Measurements from ENCODE around the gene NUP133.

Gene NUP133

DNA sequence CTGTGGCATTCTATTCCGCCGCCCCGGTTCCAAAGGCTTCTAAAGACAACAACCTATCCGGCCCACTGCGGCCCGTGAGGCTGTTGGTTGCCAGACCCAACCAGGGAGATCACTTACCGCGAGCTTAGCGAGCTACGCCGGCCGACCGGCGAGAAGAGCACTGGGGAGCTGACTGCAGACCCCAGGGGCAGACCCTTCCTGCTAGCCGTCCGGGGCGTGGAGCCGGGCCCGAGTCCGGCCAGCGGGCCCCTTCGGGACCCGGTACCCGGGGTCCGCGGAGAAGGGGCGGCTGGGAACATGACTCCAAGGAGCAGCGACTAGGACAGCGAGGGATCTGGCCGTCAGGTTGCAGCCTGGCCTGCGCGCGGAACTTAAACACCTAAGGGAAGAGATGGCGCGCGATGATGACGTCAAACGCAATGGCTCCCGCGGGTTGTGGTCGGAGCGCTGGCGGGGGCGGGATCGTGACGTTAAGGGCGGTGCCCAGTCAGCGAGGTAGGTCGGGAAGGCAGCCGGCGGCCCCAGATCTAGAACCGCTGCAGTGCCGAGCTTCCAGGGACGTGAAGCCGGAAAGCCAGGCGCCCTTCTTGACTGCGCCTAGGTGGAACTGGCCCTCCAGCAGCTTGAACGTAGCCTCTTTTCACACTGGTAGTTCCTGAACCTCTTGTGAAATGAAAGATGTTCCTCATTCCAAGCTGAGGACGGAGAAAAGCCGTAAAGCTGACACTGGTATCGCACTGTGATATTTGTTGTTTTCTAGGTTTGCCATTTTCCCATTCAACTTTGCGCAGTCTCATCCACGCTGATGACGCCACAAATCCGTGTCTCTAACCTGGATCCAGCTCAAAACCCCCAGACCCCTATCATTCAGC, at the start of gene NUP133:
Gene NUP133 (minus strand): TSS at position 391 of the 872 bp plus-strand sequence. CDS start 92 bp downstream, at position 299.
- DNase-seq, result peak; percentile 99
- in situ Hi-C loops (cut with HindIII; ENCODE audit: low pct_ligation_motif_present, low pct_unique_long_range_greater_than_20kb, low sequenced_read_pairs), result no loop called here

DNA sequence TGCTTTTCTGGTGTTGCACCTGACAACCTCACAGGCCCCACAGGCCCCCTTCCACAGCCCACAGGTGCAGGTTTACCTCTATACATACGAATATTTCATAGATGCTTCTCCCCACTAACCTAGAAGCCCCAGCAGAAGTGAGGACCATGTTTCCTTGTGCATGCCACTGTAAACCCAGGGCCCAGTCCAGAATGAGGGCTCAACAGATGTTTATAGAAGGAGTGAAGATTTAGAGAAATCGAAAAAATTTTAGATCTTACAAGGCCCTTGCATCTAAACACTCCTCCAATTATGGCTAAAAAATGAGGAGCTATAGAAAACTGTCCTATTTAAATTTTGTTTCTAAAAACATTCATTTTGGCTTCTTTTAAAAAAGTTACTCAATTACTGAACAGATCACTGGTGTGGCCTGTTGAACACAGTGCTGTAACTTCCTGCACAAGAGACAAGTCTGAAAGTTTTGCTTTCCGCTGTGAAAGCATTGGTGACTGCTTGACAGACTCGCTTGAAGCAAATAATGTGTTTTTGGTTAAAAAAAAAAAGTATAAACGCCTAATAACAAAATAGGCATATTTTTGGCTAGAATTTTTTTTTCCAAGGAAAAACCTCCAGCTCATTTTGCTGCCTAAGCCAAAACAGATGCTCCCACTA, 49.2 kb upstream of the NUP133 start:
- DNase-seq, result peak; percentile 24
- in situ Hi-C loops (cut with HindIII; ENCODE audit: low pct_ligation_motif_present, low pct_unique_long_range_greater_than_20kb, low sequenced_read_pairs), result no loop called here

DNA sequence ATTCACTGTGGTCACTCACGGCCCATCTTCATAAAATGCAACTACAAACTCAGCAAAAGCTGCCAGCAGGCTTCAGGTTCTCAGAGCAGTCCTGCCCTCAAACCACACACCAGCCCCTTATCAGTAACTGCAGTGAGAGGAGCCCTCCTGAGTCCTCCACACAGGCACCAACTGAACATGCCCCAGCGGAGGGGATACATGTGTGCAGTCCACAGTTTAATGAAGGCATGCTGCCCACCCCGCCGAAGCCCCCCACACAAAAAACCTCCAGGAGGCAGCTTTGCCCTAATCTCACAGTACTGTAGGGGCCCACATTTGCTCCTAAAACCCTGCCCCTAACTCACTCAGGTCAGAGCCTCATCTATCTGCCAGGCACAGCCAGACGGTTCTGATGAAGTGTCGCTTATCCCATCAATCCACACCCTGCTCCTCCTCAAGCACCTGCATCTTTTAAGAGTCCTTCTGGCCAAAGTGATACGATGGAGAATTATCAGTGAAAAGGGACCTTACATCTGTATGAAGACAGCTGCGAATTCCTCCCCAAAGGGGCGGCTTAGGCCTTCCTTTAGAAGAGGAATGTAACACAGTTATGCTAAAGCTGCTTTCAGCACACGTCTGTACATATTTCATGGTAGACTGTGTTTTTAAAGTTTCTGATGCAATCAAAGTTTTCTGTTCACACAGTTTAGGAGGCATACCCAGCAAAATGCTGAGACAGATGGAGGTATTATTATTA, 46.9 kb upstream of the NUP133 start:
- in situ Hi-C loops (cut with HindIII; ENCODE audit: low pct_ligation_motif_present, low pct_unique_long_range_greater_than_20kb, low sequenced_read_pairs), result no loop called here
- DNase-seq, result no peak

DNA sequence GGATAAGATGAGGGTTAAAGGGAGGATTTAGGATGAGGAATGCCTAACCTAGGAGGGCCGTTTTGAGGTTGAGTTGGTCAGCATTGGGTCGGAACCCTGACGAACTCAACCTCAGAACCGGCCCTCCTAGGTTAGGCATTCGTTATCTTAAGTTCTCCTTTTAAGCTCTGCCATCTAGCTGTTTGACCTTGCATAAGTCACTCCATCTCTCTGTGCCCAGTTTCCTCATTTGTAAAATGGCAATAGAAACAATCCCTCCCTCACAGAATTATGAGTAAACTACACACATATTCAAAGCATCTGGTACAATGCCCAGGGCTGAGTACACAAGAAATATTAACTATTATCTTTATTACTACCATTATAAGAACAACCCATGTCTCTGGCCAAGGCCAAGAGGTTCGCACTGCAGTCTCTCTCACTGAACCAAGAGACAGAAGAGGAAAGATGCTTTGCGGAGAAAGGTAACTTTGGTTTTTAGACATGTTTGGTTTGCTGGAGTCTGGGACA, 45.5 kb upstream of the NUP133 start:
- no peak for DNase-seq
- in situ Hi-C loops (cut with HindIII; ENCODE audit: low pct_ligation_motif_present, low pct_unique_long_range_greater_than_20kb, low sequenced_read_pairs), result no loop called here

DNA sequence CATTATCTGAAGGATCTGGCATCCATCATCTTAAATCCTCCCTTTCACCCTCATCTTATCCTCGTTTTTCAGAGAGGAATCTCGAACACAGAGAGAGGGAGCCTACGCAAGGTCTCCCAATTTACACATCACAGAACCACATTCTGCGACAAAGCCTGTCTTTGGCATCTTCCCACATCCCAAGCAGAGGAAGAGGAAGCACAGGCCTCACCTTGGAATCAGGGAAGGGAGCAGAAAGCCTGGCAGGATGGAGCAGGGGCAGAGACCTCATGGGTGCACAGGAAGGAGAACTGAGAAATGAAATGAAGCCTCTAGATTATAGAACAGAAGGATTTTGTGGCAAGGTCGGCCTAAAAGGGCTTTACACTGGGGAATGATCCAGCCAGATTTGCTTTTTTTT, 44.6 kb upstream of the NUP133 start:
- in situ Hi-C loops (cut with HindIII; ENCODE audit: low pct_ligation_motif_present, low pct_unique_long_range_greater_than_20kb, low sequenced_read_pairs), result no loop called here
- no peak for DNase-seq

DNA sequence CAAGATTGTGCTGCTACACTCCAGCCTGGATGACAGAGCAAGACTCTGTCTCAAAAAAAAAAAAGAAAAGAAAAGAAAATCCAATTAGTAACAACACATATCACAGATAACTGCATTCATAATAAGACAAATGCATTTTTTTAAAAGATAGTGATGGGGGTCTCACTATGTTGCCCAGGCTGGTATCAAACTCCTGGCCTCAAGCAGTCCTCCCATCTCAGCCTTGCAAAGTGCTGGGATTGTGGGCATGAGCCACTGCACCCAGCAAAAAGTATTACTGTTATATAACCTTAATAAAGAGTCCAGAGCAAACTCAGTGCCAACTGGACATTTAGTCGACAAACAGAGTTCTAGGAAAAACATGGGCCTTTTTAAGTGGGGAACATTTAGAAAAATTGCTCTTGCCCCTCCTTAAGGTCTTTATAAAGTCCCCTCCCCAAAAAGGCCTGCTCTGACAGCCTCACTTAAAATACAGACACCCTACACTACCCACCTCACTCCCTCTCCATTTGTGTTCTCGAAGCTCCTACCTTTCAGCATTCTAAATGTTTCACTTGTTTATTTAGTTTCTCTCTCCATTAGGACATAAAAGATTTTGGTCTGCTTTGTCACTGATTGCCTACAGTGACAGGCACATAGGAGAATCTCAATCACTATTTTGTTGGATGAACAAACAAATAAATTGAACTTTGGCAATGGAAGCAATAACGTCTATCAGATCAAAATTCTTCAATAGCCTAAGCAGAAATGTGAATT, 42.8 kb upstream of the NUP133 start:
- DNase-seq, result no peak

DNA sequence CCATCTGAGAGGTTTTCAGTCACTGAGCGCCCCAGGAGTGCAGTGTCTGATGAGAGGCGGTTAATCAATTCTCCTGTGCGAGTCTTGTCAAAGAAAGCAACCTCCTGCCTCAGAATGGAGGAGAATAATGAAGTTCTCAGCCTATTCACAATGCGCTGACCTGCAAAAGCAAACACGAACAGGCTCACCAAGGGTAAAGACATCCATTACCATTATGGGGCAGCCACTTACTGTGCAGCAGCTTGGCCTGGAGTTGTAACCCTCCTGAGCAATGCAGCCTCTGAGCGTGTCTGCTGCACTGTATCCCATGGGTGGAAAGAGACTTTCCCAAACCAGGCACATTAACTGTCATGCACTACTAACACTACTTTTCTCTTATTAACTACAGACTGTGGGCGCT, 39.4 kb upstream of the NUP133 start:
- in situ Hi-C loops (cut with HindIII; ENCODE audit: low pct_ligation_motif_present, low pct_unique_long_range_greater_than_20kb, low sequenced_read_pairs), result no loop called here
- DNase-seq, result no peak

More for the DNA sequence above, 42.8 kb upstream of the NUP133 start:
- in situ Hi-C loops (cut with HindIII; ENCODE audit: low pct_ligation_motif_present, low pct_unique_long_range_greater_than_20kb, low sequenced_read_pairs), result no loop called here

DNA sequence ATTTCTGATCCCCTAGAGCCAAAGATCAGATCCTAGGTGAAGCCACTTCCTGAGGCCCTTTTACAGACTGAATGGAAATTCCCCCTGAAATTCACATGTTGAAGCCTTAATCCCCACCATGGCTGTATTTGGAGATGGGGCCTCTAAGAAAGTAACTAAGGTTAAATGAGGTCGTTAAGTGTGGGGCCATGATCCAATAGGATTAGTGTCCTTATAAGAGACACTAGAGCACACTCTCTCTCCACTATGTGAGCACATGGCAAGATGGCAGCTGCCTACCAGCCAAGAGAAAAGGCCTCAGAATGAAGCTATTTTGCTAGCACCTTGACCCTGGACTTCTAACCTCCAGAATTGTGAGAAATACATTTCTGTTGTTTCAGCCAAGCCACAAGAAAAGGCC, 36.4 kb upstream of the NUP133 start:
- DNase-seq, result no peak
- in situ Hi-C loops (cut with HindIII; ENCODE audit: low pct_ligation_motif_present, low pct_unique_long_range_greater_than_20kb, low sequenced_read_pairs), result no loop called here

DNA sequence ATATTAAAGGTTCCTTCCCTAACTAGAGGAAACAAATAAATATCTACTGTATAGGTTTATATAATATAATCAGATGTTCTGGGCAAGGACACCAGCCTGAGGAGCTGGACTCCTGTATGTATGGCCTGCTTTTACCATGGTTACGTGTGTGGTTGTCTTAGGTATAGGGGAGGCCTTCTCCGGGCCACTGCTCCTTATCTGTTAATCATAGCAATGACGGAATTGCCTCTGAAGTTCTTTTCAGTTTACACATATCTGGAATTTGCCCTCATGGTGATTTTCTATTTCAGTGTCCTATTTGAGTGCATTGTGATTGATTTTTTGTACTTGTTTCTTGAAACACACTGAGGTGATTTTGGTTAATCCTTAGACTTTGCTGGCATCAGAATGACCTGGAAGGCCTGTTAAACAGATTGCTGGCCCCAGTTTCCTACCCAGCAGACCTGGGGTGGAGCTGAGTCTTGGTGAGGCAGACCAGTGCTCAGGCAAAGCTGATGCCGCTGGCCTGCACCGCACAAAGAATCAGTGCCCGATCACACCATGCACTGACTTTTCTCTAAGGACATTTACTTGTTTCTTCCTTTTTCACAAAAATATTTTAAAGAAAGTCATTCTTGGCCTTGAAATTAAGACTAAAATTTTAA, 31.8 kb upstream of the NUP133 start:
- no peak for DNase-seq
- in situ Hi-C loops (cut with HindIII; ENCODE audit: low pct_ligation_motif_present, low pct_unique_long_range_greater_than_20kb, low sequenced_read_pairs), result no loop called here

DNA sequence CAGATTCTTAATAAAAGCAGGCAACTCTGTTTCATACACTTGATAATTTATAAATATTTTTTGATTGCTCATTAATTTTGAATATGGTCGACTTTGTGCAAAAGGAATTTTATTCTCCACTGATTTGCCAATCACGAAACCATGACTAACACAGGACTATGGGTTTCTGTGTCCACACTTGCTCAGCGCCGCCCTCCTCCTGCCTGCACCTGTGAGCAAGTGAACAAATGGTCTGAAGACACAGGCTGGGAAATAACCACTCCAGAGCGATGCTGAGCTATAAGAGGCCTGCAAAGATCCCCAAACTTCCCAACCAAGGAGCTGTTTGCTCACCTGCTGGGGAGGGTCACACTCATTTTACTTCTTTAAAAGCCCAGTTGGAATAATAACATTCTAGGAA, 30.8 kb upstream of the NUP133 start:
- DNase-seq, result no peak
- in situ Hi-C loops (cut with HindIII; ENCODE audit: low pct_ligation_motif_present, low pct_unique_long_range_greater_than_20kb, low sequenced_read_pairs), result no loop called here

DNA sequence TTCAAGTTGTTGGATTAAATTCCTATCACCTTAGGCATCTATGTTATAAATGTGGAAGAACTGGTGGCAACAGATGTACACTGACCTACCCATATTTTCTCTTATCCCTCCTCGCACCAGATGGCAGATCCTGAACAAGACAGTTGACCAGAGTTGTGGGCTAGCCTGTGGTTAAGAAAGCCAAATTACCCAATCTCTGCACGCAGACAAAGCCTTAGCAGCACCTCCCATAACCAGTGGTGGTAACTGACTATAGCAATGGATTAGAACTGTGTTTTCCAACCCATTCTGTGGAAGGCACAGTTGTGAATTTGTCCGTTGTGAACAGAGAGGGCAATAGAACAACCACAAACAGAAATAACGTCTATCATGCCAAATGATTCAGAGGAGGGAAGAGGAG, 29.8 kb upstream of the NUP133 start:
- in situ Hi-C loops (cut with HindIII; ENCODE audit: low pct_ligation_motif_present, low pct_unique_long_range_greater_than_20kb, low sequenced_read_pairs), result no loop called here

DNA sequence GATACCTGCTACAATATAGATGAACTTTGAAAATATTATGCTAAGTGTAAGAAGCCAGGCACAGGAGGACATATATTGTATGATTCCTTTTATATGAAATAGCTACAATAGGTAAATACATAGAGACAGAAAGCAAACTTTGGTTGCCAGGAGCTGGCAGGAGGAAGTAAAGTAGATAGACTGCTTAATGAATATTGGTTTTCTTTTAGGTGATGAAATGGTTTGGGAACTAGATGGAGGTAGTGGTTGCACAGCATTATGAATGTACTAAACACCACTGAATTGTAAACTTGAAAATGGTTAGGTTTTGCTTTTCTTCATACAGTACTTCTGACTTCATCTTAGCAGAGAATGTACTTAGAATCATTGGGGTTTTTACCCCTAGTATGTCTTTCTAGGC, 28.8 kb upstream of the NUP133 start:
- in situ Hi-C loops (cut with HindIII; ENCODE audit: low pct_ligation_motif_present, low pct_unique_long_range_greater_than_20kb, low sequenced_read_pairs), result no loop called here
- DNase-seq, result no peak

More for the DNA sequence above, 29.8 kb upstream of the NUP133 start:
- no peak for DNase-seq

DNA sequence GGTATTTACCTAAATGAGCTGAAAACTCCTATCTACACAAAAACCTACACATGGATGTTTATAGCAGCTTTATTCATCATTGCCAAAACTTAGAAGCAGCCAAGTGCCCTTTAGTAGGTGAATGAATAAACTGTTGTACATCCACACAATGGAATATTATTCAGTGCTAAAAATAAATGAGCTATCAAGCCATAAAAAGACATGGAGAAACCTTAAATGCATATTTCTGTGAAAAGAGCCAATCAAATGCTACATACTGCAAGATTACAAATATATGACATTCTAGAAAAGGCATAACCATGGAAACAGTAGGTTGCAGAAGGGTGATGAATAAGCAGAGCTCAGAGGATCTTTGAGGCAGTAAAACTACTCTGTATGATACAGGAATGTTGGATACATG, 27.1 kb upstream of the NUP133 start:
- DNase-seq, result no peak
- in situ Hi-C loops (cut with HindIII; ENCODE audit: low pct_ligation_motif_present, low pct_unique_long_range_greater_than_20kb, low sequenced_read_pairs), result no loop called here

DNA sequence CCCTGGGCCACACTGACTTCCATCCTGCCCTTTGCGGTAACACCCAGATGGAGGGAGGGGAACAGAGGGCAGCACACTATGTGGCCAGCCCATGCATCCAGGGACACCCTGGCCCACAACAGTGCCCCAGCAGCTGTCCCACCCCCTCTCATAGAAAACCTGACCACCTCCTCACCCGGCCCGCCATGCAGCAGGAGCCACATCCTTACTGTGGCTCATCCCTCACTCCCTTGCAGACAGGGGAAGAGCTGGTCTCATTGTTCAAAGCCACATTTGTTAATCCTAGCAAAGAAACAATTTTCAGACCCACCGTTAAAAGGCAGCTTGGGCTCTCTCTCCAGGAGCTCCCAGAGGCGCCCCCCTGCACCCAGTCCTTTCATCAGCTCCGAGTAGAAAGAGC, 23.2 kb upstream of the NUP133 start:
- no peak for DNase-seq
- in situ Hi-C loops (cut with HindIII; ENCODE audit: low pct_ligation_motif_present, low pct_unique_long_range_greater_than_20kb, low sequenced_read_pairs), result no loop called here

DNA sequence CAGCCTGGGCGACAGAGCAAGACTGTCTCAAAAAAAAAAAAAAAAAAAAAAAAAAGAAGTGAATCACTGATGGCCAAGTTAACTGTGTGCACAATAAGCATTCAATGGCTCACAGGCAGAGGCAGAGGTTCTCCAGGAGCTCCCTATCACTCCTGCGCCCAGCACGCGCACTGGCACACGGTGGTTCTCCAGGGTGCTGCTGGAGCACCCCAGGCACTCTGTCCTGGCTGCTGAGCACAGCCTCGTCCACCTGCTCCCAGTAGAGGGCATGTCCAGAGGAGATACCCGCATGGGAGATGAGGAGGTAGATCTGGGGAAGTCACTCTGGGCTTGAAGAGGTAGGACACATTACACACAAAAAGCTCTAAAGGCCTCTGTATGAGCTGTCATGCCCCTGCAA, 21.5 kb upstream of the NUP133 start:
- in situ Hi-C loops (cut with HindIII; ENCODE audit: low pct_ligation_motif_present, low pct_unique_long_range_greater_than_20kb, low sequenced_read_pairs), result no loop called here
- no peak for DNase-seq

DNA sequence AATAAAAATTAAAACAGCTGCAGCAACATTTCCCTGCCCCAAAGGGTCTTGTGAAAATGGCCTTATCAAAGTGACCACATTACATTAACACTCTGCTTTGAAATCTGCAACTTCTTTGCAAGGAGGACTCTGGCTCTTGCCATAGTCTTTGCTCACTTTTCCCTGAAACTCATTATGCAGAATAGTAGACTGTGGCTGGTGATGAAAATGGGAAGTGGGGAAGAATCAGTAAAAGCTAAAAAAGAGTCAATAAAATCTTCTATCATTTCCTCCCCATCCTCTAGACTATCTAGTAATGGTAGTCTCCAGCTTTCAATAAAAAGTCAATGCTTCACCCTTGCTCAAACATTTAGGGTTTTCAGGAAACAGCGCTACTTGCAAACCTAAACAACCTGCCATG, 18.6 kb upstream of the NUP133 start:
- in situ Hi-C loops (cut with HindIII; ENCODE audit: low pct_ligation_motif_present, low pct_unique_long_range_greater_than_20kb, low sequenced_read_pairs), result no loop called here
- DNase-seq, result no peak

DNA sequence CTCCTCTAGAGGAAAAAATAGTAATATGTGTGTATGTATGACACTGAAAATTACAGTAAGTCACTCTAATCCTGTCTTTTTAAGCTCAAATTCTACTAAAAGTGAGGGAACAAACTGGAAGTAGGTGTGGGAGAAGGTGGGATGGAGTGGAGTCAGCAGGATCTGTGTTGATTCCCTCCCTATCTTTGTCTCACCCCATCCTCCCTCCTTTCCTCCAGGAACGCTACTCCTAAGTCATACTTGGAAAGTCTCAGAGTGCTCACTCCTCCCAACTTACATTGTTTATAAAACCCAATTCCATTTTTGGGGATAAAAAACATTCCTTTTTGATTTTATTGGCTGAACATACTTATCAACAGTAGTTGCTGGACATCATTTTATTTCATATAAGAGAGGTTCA, 14.9 kb upstream of the NUP133 start:
- in situ Hi-C loops (cut with HindIII; ENCODE audit: low pct_ligation_motif_present, low pct_unique_long_range_greater_than_20kb, low sequenced_read_pairs), result no loop called here
- no peak for DNase-seq

DNA sequence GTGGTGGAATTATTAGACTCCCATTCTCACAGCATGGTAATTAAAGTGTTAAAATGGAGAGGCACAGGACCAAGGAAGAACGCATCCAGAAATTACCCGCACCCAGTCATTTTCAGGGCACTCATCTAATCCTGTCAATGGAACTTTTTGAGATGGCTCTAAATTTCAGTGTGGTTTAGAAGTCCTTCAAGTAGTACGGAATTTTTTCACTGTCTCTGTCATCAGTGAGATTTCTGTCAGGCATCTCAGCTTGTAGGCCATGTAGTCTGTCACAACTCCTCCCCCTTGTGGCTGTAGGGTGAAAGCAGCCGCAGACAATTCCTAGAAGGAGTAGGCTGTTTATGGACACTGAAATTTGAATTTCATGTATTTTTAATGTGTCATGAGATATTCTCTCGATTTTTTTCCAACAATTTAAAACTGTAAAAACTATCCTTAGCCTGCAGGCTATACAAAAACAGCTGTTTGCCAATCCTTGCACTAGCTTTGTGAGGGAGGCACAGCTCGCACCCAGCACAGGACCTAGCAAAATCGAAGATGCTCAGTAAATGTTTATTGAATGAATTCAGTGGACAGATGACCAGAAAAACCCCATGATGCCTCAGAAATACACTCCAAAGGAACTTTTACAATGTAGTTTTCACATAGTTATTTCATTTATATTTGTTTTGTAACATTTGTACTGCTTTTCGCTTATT, 6.6 kb upstream of the NUP133 start:
- DNase-seq, result peak; percentile 76
- in situ Hi-C loops (cut with HindIII; ENCODE audit: low pct_ligation_motif_present, low pct_unique_long_range_greater_than_20kb, low sequenced_read_pairs), result no loop called here
